ENCODE data around the gene NOX3. TPM values are rescaled to one million over a fixed set of nuclear protein-coding genes. Genes with fewer than 3 reads are reported as not detected.

Gene NOX3
- total and polyA plus RNA-seq, 2 experiments from 2014 or later, result not detected

- Histone ChIP-seq H3K27me3 (ENCODE audit: insufficient read depth) (no peaks in the 10 kb centered on the region), H4K20me1 (replicated peaks; ENCODE audit: insufficient read depth) (no peaks in the 10 kb centered on the region), H3K4me3 (no peak overlapping the region), H3K36me3 (ENCODE audit: insufficient read depth) (no peaks in the 10 kb centered on the region), H3K4me1 (ENCODE audit: insufficient read depth) (no peaks in the 10 kb centered on the region), H2AFZ (no peak overlapping the region; the same call in 1 of the 2 replicates), H3K79me2 (replicated peaks; ENCODE audit: insufficient read depth) (no peaks in the 10 kb centered on the region), H3K27ac (ENCODE audit: low read depth) (no peak overlapping the region), H3F3A (replicated peaks; ENCODE audit: low read depth) (no peaks in the 10 kb centered on the region), H3K9me2 (ENCODE audit: insufficient read depth) (no peaks in the 10 kb centered on the region), H3K4me2 (no peak overlapping the region)
- DNase-seq (ENCODE audit: low spot score) (no peak), ATAC-seq (no peak)
- peaks cover 2% of the 10 kb centered on the region for H3K27me3 Mint-ChIP-seq (ENCODE audit: insufficient read depth, low read depth, poor library complexity)
- H3K9me3 Mint-ChIP-seq, result no peaks in the 10 kb centered on the region
- H3K4me1 Mint-ChIP-seq, result no peaks in the 10 kb centered on the region
- H3K36me3 Mint-ChIP-seq (ENCODE audit: low read depth), result no peaks in the 10 kb centered on the region
- TF ChIP-seq, protein P1, sequence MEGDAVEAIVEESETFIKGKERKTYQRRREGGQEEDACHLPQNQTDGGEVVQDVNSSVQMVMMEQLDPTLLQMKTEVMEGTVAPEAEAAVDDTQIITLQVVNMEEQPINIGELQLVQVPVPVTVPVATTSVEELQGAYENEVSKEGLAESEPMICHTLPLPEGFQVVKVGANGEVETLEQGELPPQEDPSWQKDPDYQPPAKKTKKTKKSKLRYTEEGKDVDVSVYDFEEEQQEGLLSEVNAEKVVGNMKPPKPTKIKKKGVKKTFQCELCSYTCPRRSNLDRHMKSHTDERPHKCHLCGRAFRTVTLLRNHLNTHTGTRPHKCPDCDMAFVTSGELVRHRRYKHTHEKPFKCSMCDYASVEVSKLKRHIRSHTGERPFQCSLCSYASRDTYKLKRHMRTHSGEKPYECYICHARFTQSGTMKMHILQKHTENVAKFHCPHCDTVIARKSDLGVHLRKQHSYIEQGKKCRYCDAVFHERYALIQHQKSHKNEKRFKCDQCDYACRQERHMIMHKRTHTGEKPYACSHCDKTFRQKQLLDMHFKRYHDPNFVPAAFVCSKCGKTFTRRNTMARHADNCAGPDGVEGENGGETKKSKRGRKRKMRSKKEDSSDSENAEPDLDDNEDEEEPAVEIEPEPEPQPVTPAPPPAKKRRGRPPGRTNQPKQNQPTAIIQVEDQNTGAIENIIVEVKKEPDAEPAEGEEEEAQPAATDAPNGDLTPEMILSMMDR (conservative IDR thresholded peaks at IDR 0.05; ENCODE audit: low read depth in 2 of 2), result peak; percentile 7 to 46; a peak in 2 of 4 replicates
- no peak for TF ChIP-seq NANOG (IDR thresholded peaks at IDR 0.05; ENCODE audit: borderline replicate concordance)
- no peak for TF ChIP-seq JUNB (IDR thresholded peaks at IDR 0.05; ENCODE audit: unreplicated experiment)
- H3K27ac Mint-ChIP-seq, result no peak overlapping the region
- H3K4me3 Mint-ChIP-seq, result no peak overlapping the region
These were observed 74.8 kb downstream of the NOX3 start for GRCh38 chr6:155380666-155381332.

DNA sequence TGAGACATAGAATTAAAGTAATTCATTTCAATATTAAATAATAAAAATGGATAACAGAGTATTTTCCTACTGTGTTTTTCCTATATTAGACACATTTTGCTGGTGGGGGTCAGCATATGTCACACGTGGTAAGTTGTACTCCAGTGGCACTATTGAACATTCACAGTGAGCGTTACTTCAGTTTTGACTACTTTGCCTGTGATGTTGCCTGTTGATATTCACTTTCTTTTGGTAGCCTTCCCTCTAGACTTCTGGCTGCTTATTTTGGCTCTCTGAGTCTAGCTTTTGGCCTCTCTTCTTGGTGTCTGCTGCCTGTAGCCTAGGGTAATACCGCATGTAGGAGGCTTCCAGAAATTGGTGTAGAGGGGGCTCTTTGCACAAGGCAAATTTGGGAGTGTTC, 76.9 kb downstream of the NOX3 start:
- no peak overlapping the region for H3K4me3 Mint-ChIP-seq
- Histone ChIP-seq H3K36me3 (ENCODE audit: insufficient read depth) (no peaks in the 10 kb centered on the region), H3K9me2 (ENCODE audit: insufficient read depth) (no peaks in the 10 kb centered on the region), H3K4me1 (ENCODE audit: insufficient read depth) (no peaks in the 10 kb centered on the region), H3K27ac (ENCODE audit: low read depth) (no peak overlapping the region), H3K27me3 (ENCODE audit: insufficient read depth) (no peaks in the 10 kb centered on the region), H3K4me3 (no peak overlapping the region), H3K4me2 (no peak overlapping the region), H2AFZ (no peak overlapping the region), H3F3A (replicated peaks; ENCODE audit: low read depth) (no peaks in the 10 kb centered on the region), H4K20me1 (replicated peaks; ENCODE audit: insufficient read depth) (no peaks in the 10 kb centered on the region), H3K79me2 (replicated peaks; ENCODE audit: insufficient read depth) (no peaks in the 10 kb centered on the region)
- H3K27me3 Mint-ChIP-seq (ENCODE audit: insufficient read depth, low read depth, poor library complexity), result peaks cover 2% of the 10 kb centered on the region
- no peaks in the 10 kb centered on the region for H3K9me3 Mint-ChIP-seq
- no peaks in the 10 kb centered on the region for H3K36me3 Mint-ChIP-seq (ENCODE audit: low read depth)
- no peak overlapping the region for H3K27ac Mint-ChIP-seq
- ATAC-seq (no peak), DNase-seq (ENCODE audit: low spot score) (no peak)
- H3K4me1 Mint-ChIP-seq, result no peaks in the 10 kb centered on the region
- TF ChIP-seq ETS1 (IDR thresholded peaks at IDR 0.05) (no peak), REST (IDR thresholded peaks at IDR 0.05; ENCODE audit: unreplicated experiment) (no peak), CREB1 (CRISPR knock-in tag; IDR thresholded peaks at IDR 0.05; ENCODE audit: low read depth) (no peak), EZH2 (IDR thresholded peaks at IDR 0.05; ENCODE audit: low read depth, unreplicated experiment) (no peak), JUNB (IDR thresholded peaks at IDR 0.05; ENCODE audit: unreplicated experiment) (no peak)
- TF ChIP-seq, protein P2, sequence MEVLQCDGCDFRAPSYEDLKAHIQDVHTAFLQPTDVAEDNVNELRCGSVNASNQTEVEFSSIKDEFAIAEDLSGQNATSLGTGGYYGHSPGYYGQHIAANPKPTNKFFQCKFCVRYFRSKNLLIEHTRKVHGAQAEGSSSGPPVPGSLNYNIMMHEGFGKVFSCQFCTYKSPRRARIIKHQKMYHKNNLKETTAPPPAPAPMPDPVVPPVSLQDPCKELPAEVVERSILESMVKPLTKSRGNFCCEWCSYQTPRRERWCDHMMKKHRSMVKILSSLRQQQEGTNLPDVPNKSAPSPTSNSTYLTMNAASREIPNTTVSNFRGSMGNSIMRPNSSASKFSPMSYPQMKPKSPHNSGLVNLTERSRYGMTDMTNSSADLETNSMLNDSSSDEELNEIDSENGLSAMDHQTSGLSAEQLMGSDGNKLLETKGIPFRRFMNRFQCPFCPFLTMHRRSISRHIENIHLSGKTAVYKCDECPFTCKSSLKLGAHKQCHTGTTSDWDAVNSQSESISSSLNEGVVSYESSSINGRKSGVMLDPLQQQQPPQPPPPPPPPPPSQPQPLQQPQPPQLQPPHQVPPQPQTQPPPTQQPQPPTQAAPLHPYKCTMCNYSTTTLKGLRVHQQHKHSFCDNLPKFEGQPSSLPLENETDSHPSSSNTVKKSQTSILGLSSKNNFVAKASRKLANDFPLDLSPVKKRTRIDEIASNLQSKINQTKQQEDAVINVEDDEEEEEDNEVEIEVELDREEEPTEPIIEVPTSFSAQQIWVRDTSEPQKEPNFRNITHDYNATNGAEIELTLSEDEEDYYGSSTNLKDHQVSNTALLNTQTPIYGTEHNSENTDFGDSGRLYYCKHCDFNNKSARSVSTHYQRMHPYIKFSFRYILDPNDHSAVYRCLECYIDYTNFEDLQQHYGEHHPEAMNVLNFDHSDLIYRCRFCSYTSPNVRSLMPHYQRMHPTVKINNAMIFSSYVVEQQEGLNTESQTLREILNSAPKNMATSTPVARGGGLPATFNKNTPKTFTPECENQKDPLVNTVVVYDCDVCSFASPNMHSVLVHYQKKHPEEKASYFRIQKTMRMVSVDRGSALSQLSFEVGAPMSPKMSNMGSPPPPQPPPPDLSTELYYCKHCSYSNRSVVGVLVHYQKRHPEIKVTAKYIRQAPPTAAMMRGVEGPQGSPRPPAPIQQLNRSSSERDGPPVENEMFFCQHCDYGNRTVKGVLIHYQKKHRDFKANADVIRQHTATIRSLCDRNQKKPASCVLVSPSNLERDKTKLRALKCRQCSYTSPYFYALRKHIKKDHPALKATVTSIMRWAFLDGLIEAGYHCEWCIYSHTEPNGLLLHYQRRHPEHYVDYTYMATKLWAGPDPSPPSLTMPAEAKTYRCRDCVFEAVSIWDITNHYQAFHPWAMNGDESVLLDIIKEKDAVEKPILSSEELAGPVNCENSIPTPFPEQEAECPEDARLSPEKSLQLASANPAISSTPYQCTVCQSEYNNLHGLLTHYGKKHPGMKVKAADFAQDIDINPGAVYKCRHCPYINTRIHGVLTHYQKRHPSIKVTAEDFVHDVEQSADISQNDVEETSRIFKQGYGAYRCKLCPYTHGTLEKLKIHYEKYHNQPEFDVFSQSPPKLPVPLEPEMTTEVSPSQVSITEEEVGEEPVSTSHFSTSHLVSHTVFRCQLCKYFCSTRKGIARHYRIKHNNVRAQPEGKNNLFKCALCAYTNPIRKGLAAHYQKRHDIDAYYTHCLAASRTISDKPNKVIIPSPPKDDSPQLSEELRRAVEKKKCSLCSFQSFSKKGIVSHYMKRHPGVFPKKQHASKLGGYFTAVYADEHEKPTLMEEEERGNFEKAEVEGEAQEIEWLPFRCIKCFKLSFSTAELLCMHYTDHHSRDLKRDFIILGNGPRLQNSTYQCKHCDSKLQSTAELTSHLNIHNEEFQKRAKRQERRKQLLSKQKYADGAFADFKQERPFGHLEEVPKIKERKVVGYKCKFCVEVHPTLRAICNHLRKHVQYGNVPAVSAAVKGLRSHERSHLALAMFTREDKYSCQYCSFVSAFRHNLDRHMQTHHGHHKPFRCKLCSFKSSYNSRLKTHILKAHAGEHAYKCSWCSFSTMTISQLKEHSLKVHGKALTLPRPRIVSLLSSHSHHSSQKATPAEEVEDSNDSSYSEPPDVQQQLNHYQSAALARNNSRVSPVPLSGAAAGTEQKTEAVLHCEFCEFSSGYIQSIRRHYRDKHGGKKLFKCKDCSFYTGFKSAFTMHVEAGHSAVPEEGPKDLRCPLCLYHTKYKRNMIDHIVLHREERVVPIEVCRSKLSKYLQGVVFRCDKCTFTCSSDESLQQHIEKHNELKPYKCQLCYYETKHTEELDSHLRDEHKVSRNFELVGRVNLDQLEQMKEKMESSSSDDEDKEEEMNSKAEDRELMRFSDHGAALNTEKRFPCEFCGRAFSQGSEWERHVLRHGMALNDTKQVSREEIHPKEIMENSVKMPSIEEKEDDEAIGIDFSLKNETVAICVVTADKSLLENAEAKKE (CRISPR knock-in tag; IDR thresholded peaks at IDR 0.05), result no peak
